Amygdala (tissue), 56 donors: ENCODE measurements around the gene PCTP.

Experiments used
- DNase-seq, 56 donors: peaks; one replicate each; lab custom pipeline; 2025; lab: John Stamatoyannopoulos, UW

PCTP gene

DNA sequence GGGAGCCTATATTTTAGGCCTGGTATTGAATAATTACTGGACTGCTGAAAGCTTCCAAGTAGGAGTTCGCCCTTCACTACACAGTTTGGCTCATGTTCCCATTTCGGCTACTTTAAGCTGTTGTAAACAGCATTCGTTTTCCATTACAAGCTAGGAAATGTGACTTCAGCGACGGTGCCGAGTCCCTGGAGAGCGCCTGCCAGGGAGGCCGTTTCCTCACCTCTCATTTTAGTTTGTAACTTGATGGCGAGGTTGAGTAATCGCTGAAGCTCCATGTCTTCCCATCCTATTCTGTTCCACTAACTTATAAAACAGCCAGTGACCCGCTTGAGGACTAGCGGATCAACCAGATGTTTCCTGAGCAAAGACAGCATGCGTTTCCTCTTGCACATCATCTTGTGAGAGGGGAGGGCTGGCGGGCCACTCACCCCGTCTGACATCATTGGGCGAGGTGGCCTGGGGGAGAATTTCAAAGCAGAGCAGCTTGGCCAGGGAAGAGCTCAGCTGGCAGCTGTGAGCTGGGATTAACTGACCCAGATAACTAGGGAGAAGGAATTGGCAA, 32.9 kb downstream of the PCTP start:
- DNase-seq = peak in 5 of 56 donors; percentile 3 to 24 (median 5)

DNA sequence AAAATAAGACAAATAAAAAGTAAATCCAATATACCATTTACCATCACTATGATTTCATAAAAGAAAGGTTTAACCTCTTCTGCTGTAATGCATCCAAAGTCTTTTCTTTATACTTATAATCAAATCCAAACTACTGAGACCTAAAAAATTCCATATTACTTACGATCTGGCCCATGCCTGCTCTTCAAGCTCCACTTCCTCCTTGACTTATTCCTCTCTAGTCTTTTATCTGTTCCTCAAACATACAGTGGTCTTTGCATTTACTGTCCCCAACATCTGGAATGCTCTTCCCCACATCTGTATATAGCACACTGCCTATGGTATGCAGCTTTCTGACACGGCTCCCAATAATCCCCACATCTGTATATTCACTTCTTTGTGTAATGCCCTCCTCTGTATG, 33.8 kb downstream of the PCTP start:
- no peak for DNase-seq

DNA sequence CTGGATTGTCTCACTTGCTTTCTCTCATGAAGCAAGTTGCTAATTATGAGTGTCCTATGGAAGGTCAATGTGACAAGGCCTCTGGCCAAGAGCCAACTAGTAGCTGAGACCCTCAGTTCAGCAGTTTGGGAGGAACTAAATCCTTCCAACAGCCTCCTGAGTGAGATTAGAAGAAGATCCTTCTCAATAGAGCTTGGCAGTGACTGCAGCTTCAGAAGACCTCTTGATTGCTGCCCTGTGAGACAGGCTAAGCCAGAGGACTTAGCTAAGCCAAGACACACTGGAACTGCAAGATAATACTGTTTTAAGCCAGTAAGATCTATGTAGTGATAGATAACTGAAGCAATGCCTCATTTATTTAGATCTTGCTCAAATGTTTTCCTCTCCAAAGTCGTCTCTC, 34.3 kb downstream of the PCTP start:
- DNase-seq = no peak

DNA sequence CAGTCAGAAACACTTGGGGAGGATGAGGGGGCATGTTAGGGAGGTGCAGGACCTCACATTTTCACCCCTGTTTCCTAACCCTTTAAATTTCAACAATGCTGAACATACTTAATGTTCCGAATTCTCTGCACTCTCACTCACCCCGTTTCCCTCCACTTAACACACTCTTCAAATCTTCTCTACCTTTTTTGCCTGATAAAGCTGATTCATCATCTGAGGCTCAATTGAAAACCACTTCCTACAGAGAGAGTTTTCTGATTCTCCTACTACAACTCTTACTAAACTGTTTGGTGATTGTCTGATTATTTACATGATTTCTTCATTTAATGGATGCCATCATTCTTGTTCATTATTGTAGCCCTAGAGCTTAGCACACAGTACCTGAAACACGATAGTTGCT, 42.4 kb downstream of the PCTP start:
- no peak for DNase-seq

DNA sequence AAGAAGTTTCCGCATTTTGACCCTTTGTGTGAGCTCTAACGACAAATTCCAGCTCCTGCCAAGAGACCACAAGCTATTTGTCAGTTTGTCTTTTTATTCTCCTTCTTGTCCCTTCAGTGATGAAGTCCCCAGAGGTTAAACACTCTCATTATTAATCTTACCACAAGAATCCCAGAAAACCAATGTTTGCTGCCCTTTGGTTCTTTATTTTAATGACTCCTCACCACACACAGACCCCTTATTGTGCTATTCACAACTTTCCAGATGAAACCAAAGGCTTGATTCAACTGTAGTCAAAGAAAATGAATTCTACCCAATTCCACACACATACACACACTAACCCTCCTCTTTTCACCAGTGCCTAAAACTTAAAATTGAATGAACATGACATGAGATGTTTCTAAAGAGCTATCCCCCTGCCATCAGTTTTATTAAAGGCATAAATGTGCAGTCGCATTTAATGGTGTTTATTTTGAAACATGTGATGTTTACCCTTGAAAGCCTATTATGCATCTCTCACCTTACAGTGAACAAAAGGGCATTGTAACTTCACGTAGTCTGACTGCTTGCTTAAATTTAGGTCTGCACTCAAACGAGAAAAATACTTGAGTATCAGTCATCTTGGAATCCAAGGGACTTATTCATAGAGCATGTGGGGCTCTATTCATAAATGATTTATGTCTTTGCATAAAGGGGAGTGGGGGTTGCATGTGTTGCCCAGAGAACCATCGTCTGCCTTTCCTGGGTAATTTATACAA, 44.1 kb downstream of the PCTP start:
- no peak for DNase-seq

DNA sequence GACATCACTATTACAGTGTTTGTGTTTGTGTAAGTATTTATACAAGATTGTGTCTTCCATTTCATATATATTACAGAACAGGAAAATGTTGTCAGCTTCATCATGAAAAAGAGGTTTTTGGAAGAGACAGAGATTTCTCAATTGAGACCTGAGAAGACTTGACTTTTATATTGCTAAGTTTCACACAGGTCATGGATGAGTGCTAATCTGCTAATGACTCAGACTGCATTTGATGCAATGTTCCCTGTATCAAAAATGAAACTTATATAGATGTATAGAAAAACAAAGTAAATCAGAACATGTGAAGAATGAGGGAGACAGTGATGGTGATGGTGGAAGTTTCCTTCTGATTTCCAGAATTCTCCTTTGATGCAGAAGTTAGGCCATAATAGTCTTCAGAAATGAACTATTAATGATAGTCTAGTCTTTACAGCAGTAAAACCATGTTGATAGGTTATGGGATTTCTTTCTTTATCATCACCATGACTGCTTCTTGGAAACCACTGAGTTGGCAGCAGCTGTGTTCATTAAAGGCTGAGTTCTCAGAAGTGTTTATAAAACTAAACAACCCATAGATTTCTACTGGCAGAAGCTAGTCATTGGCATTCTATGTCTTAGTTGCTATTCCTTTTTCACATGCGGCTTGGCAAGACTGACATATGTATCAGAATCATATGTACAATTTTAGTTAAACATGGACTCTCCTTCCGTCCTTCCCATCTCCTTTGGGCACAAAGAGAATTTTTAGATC, 56.1 kb downstream of the PCTP start:
- no peak for DNase-seq

DNA sequence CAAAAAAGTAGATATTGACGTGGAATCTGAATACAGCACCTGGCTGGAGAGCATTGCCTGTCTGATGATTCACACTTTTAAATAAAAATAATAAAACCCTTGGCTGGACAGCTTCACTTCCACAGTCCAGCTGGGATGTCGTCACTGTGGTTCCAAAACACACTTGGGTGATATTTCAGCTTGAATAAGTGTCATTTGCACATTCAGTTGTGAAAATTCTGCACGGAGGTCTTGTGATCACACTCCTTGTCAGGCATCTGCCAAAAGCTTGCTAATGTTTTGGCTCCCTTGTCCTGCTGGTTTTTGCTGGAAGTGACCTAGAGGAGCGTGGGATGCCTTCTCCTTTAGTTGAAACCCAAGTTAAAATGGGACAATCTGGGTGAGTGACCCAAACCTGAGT, 60.7 kb downstream of the PCTP start:
- no peak for DNase-seq

DNA sequence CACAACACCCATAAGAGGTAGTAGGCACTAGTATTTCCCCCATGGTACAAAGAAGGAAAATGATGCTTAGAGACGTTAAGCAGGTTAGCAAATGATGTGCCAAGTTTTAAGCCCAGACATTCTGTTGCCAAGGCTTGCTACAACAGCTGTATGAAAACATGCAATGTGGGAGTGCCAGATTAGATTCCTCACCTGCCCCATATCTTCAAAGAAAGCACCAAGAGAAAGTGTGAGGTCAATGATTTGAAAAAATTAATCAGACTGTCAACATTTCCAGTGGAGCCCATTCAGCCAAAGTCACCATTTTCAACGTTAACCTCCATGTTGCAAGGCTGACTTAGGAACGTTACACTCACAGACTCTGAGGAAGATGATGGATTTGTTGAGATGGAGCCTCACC, 61.5 kb downstream of the PCTP start:
- DNase-seq = no peak

DNA sequence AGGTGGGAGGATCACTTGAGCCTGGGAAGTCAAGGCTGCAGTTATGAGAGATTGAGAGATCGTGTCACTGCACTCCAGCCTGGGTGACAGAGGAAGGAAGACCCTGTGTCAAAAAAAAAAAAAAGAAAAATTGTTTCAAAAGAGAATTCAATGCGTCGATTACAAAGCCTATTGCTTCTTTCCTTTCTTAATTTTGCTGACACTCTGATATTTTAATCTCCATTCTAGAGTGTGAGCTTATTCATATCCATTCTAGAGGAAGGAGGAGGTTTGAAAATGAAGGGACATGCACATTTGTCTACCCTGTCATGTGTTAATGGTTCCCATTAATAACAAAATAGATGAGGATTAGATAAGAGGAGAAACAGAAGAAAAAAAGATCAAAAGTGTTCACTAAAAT, 63.1 kb downstream of the PCTP start:
- no peak for DNase-seq

DNA sequence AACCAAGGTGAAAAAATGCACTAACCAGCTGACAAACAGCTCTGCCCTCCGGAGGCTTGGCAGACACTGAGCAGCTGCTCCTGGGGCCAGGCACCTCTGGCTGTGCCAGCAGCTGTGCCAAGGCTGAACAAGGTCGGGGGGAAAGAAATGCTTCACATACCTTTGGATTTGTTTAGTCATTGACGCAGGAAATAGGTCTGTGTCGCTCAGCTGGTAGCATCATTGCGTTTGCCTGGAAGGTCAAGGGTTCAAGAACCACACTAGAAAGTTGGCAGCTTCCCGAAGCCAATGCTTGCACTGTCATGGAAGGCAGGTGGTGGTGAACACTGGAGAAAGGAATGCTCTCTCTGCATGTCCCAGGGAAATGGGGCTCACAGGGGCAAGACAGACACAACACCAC, 63.5 kb downstream of the PCTP start:
- DNase-seq = no peak

DNA sequence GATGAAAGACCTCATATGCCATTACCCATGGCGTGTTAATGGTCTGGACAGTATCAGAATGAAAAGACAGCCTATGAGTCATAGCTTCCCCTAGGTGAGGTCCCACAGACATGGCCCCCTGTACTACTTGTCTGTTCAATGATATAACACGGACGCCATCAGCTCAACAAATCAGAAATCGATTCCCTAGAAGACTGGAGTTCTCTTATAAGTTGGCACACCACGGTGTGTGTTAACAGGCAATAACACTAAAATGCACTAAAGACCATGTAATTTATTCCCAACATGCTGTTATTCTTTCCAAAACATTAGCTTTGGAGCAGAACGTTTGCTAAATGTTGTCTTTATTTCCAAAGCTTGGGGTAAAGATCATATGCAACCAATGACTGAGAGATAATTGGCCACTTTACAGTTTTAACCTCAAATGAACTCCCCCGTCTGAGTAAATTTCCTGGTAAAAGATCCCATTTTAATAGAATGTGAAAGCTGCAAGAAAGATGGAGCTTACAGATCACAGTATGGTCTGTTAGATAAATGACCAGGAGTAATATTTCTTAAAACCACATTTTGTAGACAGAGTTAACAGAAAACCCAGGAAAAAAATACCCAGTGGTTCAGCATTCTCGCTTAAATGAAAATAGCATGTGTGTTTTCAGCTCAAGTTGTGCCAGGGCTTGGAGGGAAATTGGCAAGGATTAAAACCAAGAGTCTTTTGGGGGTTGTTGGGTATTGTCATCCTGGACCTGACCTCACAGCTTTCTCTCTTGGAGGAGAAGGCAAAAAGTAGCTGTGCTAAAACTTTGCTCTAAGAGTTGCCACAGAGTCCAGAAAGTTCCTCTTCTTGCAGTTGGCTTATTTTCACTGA, 65.9 kb downstream of the PCTP start:
- no peak for DNase-seq

DNA sequence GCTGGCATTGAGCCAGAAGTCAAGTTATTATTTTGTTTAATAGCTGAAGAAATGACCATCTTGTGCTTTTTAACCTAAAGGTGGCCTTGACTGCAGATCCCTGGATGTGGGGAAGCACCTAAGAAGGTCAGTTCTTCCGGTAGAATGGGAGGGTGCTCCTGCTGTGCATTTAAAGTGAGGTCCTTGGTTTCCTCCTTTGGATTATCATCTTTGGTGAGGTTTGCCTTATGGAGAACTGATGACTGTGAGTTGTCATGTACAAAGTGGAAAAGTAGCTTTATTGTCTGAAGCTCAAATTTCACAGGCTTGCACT, 66.5 kb downstream of the PCTP start:
- DNase-seq = no peak

DNA sequence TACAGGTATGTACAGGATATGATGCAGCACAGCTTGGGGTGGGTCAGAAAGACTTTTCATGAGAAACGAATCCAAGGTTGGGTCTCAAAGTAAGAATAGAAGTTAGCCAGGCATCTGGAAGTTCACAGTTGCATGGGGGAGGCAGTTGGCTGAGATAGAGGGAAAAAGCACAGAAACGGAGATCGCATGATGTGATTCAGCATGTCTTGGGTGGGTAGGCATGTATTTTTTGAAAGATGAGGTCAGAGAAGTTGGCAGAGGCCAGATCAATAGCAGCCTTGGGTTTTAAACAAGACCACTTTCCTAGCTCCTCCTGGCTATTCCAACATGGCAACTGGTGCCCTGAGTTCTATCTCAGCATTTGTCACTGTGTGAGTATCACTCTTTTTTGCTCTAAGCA, 67.2 kb downstream of the PCTP start:
- DNase-seq = no peak

DNA sequence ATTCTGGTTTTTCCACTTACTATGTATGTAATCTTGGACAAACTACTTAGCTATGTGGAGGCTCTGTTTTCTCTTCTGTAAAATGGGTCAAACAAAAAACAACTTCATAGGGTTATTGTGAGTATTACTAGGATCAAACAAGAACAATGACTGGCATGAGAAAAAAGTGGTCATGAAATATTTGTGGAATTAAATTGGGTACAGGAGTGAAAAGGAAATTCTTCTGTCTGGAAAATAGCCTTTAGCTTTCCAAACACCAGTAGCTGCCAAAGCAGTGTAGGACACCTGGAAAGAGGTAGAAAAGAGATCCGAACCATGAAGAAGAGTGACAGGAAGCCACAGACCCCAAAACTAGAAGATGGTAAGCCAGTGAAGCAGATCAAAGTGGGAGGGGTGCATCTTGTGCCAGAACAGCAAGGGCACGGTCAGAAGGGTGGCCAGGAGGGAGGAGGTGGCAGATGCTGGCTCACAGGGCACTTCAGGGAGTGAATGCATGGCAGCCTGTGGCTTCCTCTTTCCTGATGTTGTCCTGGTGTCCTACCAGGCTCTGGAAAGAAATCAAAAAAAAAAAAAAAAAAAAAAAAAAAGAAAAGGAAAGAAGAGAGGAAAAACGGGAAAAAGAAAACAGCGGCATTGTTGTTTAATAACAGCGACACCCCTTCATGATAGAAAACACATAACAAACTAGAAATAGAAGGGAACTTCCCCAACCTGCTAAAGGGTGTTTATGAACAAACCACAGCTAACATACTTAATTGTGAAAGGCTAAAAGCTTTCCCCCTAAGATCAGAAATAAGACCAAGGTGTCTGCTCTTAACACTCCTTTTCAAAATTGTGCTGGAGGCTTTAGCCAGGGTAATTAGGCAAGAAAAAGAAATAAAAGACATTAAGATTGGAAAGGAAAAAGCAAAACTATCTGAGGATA, 67.9 kb downstream of the PCTP start:
- DNase-seq = no peak

DNA sequence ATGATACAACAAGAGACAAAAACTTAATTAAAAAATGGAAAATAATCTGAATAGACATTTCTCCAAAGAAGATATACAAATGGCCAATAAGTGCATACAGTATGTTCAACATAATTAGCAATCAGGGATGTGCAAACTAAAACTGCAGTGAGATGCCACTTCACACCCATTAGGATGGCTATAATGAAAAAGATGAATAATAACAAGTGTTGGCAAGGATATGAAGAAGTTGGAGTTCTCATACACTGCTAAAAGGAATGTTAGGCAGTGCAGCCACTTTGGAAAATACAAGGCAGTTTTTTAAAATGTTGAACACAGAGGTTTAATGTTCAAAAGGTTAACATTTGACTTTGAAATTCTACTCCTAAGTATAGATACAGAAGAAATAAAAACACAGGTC, 69.8 kb downstream of the PCTP start:
- DNase-seq = no peak

DNA sequence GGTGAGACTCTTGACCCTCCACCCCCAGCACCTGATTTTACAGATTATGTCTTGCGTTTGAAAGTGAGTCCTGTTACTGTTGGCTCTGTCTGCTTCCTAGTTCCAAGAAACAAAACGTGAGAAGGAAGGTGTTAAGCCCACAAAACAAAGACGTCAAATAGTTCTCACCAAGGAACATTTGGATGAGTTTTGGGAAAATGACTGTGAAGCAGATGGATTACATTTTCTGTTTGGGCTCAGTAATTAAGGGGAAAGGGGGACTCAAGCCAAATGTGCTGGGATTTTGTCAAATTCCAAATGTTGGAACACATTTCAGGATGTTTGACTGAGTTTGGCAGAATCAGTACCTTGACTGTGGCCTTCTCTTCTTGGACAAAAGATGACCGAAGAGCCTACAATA, 71.2 kb downstream of the PCTP start:
- DNase-seq = no peak

DNA sequence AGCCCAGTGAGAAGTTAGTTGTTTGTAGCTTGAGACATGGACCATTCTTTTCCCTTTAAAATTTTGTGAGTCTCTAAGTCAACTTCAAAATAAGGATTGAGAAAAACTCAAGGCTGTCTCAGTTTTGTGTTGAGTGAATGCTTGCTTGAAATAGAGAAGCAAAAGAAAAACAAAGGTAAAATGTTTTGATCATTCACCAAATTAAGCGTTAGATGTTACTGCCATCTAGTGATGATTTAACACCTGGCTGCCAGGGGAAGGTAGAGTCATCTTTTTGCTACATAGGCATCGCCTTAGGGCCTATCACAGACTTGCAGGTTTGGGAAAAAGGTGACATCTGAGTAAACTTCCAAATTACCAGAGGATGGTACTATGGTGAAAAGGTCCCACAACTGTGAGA, 74.4 kb downstream of the PCTP start:
- DNase-seq = no peak
